NCI-H2196 (cell line): ENCODE results near the gene CCDC88A.
"Not testable (repeated sequence)": the region's sequence is repeated elsewhere in the genome, so short reads cannot be mapped to it uniquely, and the experiment has no call there.

Experiments used
- DNase-seq: peaks from one replicate; lab custom pipeline; 2025; ENCODE audit not compliant: unreplicated experiment; lab: John Stamatoyannopoulos, UW

Gene CCDC88A, protein sequence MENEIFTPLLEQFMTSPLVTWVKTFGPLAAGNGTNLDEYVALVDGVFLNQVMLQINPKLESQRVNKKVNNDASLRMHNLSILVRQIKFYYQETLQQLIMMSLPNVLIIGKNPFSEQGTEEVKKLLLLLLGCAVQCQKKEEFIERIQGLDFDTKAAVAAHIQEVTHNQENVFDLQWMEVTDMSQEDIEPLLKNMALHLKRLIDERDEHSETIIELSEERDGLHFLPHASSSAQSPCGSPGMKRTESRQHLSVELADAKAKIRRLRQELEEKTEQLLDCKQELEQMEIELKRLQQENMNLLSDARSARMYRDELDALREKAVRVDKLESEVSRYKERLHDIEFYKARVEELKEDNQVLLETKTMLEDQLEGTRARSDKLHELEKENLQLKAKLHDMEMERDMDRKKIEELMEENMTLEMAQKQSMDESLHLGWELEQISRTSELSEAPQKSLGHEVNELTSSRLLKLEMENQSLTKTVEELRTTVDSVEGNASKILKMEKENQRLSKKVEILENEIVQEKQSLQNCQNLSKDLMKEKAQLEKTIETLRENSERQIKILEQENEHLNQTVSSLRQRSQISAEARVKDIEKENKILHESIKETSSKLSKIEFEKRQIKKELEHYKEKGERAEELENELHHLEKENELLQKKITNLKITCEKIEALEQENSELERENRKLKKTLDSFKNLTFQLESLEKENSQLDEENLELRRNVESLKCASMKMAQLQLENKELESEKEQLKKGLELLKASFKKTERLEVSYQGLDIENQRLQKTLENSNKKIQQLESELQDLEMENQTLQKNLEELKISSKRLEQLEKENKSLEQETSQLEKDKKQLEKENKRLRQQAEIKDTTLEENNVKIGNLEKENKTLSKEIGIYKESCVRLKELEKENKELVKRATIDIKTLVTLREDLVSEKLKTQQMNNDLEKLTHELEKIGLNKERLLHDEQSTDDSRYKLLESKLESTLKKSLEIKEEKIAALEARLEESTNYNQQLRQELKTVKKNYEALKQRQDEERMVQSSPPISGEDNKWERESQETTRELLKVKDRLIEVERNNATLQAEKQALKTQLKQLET (N-terminal part only)

DNA sequence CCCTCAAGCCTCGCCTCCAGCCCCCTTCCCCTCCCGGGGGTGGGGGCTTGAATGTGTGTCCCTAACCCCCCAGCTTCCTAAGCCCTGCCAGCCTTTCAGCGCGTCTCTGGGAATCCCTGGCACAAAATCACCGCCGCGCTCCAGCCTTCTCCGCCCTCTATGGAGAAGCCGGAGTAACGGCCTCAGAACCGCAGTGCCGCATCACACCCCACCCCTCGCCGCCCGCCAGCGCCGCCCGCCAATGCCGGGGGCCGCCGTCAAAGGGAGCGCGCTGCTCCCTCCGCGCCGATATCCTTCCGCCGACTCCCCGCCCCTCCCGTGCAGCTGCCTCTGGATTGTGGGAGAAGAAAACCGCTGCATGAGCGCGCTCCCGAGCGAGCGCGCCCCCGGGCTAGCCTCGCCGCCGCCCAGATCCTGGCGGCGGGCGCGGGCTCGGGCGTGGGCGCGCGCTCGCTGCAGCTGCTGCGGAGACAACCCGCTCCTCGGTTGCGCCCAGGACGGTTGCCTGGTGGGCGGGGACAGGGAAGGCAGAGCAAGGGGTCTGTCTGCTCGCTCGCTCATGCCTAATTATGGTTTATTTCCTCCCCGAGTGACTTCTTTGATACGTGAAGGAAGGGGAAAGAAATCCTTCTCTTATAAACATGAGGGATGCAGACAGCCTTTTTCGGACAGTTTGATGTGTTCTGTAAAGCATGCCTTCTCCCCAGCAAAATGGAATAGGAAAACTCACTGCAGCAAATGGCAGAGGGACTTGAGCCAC is at the start of gene CCDC88A:
Gene CCDC88A (minus strand): TSS at position 178 of the 760 bp plus-strand sequence. CDS start 777 bp downstream, outside the sequence.
- peak; percentile 85 for DNase-seq

DNA sequence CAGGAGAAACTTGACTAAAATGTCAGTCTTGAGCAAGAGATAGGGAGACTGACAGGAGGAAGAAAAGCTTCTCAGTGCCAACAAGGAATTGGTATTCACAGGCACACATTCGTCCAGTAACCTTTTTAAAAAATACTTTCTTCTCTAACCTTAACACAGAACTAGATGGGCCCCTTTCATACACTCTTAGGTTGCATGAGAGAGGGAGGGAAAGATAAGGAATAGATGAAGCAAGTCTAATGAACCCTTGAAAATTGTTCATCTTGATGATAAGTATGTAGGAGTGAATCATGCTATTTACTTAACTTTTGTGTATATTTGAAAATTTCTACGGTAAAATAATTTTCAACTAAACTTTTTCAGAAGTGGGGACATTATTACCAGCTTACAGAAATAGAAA is 42.0 kb upstream of the CCDC88A start:
- no peak for DNase-seq

DNA sequence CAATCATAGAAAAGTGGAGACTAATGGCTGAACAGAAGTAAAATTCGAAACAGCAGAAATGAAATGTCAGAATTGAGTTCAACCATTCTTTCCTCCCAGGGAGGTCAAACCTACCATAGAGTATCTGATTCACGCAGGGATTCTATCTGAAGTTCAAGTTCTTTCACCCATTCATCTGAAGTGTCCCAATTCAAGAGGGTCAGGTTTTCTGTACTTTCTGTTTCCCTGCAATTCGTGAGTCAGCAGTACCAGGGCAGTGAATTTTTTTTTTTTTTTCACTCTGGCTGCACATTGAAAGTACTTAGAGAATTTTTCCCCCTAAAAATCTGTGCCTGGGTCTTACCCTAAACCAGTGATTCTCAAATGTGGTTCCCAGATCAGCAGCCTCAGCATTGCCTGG is 40.9 kb upstream of the CCDC88A start:
- DNase-seq = no peak

DNA sequence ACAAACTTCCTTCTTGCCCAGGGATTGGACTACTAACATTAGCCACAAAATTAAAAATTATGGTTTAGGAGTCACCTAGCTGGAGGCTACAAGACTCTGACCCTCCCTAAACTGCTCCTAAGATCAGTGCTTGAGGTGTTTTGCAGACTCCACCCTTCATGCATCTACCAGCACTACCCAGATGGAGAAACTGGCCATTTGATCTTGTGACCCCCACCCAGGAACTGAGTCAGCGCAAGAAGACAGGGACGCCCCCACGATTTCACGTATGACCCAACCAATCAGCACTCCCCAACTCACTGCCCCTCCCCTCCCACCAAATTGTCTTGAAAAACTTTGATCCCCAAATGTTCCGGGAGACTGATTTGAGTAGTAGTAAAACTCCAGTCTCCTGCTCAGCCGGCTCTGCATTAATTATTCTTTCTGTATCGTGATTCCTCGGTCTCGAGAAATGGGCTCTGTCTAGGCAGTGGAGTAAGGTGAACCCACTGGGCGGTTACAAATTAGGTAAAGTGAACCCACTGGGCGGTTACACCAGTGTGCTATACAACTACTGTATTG is 40.1 kb upstream of the CCDC88A start:
- DNase-seq = no peak

DNA sequence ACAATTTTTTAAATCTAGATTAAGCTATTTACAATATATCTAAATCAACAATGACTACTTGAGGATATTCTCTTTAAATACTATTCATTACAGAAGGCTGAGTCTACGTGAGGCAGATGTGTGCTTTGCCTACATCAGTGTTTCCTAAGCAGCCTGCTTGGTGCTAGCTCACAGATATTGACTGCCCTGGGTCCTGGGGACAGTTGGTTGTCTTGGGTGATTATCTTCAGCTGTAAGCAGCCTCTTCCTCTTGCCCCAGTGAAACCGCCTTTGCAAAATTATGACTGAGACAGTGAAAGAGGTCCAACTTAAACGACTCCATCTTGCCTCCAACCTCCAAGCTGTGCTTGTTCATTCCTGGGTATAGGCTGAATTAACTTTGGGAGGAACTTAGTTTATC is 39.6 kb upstream of the CCDC88A start:
- no peak for DNase-seq

DNA sequence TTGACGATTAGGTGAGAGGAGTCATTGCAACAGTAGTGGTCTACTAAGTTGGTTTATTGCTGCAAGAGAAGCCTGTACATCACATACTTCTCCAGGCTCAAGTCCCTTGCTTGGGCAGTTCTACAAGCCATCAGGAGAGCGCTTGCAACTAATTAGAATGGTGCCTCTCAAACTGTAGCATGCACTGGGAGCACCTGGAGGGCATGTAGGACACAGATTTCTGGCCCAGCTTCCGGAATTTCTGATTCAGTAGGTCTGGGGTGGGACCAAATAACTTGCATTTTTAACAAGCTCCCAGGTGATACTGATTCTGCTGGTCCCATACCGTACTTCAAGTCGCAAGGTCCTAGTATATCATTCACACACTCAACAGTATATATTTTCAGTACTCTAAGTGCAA is 34.5 kb upstream of the CCDC88A start:
- DNase-seq = no peak

DNA sequence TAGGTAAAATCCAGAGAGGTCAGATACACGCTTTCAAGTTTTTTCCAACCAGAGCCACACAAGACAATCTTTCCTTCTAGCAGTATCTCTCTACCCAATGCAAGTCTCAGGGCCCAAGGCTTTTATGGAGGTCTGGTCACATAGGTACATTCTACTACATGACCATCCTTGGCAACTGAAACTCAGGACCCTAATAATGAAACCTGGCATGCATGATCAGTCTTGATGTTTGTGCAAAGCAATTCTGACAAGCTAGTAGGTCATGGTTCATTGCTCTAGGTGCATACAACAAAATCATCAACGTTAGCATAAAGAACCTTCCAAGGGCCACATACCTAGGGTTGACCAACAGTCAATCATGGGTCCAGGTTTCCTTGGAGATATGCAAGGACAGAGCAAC is 33.2 kb upstream of the CCDC88A start:
- DNase-seq = no peak

DNA sequence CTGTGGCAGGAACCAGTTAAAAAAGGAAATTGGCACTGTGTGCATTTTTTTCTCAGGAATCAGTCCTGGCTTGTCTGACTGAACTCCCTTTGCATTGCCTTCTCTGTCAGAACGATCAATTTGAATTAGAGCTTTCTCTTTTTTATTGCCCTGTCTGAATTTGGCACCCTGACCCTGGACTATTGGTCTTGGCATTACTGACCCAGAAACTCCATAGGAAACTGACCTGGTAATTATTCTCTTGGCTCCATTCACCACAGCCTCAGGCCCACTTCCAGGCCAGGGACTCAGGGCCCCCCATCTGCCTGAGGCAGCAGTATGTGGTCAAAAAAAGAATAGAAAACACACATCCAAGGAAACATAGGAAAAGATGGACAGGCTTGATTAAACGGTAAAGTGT is 32.0 kb upstream of the CCDC88A start:
- no peak for DNase-seq

DNA sequence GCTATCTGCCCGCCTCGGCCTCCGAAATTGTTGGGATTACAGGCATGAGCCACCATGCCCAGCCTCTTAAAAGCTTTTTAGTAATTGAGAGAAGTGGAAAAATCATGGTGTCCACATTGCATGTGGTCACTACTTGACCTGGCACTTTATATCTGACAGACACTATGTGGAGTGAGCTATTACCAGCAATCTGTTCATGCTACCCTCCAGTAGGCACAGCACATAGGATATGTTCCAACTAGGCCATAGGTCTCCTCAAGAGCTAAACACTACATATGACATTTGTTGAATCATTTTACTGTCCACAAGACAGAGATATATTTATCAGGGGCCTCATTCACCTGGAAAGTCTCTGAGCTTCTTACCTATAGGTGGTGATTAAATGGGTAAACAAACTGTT is 30.4 kb upstream of the CCDC88A start:
- DNase-seq = not testable (repeated sequence)

DNA sequence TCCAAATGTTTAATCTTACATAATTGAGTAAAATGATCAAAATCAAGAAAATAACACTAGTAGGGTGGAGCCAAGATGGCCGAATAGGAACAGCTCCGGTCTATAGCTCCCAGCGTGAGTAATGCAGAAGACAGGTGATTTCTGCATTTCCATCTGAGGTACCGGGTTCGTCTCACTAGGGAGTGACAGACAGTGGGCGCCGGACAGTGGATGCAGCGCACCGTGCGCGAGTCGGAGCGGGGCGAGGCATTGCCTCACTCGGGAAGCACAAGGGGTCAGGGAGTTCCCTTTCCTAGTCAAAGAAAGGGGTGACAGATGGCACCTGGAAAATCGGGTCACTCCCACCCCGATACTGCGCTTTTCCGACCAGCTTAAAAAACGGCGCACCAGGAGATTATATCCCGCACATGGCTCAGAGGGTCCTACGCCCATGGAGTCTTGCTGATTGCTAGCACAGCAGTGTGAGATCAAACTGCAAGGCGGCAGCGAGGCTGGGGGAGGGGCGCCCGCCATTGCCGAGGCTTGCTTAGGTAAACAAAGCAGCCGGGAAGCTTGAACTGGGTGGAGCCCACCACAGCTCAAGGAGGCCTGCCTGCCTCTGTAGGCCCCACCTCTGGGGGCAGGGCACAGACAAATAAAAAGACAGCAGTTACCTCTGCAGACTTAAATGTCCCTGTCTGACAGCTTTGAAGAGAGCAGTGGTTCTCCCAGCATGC is 22.5 kb upstream of the CCDC88A start:
- not testable (repeated sequence) for DNase-seq

DNA sequence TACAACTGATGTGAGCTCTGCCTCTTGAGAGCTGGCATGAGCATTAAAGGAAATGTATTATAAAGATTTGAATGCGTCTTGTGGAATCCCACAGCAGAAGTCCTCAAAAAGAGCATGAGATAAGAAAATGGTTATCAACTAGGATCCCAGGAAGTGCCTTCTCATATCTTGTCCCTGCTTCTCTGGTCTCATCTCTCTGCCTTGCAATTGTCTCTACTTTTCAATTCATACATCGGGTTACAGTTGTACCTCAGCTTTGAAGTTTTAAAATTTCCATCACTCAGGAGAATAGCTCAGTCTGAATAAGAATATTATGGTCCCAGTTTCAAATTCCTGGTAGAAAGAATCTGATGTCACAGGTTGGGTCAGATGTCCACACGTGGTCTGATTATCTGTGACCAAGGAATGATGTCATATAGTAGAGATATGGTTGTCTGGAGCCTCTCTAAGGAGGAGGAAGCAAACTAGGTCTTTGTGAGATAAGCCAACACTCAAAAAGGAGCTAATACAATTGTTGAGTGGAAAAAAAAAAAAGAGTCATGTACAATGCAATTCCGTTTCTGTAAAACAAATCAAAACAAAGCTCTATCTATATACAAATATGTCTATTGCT is 21.7 kb upstream of the CCDC88A start:
- no peak for DNase-seq

DNA sequence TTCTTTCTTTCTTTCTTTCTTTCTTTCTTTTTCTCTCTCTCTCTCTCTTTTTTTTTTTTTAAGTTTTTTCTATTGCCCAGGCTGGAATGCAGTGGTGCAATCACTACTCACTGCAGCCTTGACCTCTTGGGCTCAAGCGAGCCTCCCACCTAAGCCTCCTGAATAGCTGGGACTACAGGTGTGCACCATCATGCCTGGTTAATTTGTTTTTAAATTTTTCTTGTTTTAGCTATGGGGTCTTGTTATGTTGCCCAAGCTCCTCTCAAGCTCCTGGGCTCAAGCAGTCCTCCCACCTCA is 19.4 kb upstream of the CCDC88A start:
- no peak for DNase-seq

DNA sequence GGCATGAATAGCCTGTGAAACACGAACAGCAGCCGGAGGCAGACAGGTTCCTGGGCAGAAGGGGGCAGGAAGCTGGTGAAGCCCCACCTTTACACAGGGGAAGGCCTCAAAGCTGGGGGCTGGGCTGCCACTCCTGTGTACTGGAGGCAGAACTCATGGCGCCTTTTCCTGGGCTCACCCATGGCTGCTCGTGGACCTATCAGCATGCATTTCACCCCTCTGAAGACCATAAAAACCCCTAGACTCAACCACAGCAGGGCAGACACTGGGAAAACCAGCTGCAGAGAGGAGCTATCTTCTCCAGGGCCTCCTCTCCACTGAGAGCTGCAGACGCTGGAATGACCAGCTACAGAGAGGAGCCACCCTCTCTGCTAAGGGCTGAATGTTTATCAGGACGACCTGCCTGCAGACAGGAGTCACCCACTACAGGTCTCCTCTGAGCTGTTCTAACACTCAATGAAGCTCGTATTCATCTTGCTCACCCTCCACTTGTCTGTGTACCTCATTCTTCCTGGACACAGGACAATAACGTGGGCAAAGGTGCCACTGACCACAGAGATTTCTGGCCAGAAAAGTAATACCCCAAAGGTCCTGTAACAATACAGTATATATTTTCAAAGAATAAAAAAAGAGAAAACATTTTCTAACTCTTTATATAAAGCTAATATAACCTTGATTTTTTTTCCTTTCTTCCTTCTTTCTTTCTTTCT is 18.9 kb upstream of the CCDC88A start:
- DNase-seq = no peak

DNA sequence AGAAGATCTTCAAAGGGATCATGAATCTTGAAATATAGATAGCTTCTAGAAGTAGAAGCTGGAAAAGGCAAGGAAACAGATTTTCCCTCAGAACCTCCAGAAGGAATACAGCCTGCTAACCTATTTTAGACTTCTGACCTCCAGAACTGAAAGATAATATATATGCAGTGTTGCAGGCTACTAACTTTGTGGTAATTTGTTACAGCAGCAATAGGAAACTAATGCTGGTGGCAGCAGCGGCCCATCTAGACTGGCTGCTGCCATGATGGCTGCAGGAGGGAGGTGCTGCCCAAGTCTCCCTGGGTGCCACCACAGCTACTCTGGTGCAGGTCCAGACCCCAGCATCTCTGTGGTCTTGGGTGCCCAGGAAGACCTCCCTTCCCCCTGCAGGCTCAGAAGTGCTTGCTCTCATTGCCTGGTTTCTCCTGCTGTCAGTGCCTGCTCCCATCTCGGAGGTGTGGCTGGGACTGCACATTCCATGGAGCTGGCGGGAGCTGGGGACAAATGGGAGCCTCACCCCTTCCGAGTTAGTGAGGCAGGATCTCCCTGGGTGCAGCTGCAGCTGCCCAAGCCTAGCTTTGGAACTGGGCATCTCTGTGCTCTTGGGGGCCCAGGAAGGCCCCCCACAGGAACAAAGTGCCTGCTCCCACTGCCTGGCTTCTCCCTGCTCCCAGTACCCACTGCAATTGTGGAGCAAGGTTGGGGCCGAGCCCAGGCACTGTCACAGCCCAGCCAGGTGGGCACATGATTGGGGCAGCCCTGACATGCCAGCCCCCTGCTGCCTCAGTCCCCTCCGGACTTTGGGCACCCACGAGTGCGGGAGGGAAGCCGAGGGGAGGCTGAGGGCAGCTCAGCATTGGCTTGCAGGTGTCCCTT is 18.1 kb upstream of the CCDC88A start:
- DNase-seq = no peak

DNA sequence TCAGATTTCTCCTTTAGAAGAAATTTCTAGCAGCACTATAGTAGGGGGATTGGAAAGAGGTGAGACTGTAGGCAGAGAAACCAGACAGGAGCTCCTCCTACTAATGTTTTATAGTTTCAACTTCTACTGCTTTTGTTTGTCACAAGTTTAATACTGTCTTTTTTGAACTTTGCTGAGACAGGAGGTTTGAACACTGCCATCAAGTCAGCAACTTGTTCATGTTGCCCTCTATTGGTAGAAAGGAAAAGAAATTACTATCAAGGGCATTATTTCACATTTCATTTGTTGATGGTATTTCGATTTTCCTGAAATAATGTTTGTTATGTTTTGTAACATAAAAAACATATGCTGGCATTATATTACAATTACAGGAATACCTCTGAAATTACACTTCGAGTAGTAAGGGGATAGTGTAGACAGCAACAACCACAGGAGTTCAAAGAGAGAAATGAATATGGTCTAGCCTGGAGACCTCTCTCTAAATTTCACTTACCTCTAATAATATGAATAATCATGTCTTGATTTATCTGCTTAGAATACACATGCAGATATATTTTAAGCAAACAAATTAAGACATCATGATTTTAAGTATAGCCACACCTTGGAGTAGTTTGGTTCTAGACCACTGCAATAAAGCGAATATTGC is 12.4 kb upstream of the CCDC88A start:
- no peak for DNase-seq

DNA sequence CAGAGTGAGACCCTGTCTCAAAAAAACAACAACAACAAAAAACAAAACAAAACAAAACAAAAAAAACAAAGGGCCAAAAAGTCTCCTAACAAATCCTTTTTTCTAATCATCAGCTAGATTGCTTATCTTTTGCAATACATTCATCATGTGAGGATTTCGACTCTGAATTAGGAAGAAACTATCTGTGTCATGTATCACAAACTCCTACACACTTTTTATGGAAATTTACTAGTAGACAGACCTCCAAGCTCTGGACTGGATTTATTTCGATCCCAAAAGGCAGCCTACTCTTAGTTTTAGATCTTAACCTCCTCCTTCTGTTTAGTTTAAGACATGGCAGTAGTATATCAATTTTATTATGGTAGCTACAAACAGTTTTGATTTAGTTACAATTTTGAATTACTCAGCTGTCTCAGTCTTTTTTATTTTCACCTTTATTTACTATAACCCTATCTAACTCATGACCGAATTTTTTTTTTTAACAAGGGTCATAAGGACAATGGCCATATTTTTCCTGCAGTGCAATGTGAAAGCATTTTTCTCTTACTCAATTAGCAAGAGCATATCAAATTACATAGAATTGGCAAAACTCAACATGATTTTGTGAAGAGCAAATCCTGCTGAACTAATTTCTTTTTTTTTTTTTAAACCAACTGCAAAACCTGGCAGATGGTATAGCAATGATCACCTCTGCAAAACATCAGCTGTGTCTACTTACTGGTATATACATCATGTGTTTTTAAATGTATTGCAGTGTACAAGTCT is 10.7 kb upstream of the CCDC88A start:
- DNase-seq = peak; percentile 1

DNA sequence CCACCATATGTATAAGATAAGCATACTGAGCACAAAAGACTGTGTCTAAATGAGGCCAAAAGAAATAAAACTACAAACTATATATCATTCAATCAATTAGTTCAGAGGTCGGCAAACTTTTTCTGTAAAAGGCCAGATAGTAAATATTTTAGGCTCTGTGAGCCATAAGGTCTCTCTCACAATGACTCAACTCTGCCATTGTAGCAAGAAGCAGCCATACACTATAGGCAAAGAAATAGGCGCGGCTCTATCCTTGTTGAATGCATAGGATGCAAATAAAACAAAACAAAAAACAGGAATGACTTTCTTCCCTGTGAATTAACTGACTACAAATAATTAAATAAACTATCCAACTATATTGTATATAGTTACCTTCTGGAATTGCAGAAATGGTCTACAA is 8.6 kb upstream of the CCDC88A start:
- no peak for DNase-seq
